ENCODE data around the gene VIM.

VIM gene

DNA sequence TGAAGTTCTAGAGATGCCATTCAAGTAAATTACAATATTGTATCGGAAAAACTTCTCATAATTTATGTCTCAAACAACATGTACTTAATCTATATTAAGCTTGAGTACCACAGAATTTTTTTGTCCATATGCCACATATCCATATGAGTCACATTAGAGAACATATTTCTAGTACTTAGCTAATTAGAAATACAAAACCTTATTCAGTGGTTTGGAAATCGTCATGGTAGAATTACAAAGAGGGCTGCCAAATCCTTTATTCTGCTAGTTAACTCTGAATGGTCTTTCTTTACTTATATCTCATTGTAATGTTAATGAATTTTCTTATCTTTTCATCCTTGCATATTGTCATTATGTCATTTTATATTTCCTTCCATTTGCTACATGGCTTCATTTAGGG is 9.0 kb upstream of the VIM start:
- DNase-seq (ENCODE audit: low read depth) = no peak
- TF ChIP-seq, protein P1, sequence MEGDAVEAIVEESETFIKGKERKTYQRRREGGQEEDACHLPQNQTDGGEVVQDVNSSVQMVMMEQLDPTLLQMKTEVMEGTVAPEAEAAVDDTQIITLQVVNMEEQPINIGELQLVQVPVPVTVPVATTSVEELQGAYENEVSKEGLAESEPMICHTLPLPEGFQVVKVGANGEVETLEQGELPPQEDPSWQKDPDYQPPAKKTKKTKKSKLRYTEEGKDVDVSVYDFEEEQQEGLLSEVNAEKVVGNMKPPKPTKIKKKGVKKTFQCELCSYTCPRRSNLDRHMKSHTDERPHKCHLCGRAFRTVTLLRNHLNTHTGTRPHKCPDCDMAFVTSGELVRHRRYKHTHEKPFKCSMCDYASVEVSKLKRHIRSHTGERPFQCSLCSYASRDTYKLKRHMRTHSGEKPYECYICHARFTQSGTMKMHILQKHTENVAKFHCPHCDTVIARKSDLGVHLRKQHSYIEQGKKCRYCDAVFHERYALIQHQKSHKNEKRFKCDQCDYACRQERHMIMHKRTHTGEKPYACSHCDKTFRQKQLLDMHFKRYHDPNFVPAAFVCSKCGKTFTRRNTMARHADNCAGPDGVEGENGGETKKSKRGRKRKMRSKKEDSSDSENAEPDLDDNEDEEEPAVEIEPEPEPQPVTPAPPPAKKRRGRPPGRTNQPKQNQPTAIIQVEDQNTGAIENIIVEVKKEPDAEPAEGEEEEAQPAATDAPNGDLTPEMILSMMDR (IDR thresholded peaks at IDR 0.05; ENCODE audit: low read depth, low read length, missing control alignments) = no peak
- no peak overlapping the region for H3K4me3 ChIP-seq (ENCODE audit: low read depth, low read length)

DNA sequence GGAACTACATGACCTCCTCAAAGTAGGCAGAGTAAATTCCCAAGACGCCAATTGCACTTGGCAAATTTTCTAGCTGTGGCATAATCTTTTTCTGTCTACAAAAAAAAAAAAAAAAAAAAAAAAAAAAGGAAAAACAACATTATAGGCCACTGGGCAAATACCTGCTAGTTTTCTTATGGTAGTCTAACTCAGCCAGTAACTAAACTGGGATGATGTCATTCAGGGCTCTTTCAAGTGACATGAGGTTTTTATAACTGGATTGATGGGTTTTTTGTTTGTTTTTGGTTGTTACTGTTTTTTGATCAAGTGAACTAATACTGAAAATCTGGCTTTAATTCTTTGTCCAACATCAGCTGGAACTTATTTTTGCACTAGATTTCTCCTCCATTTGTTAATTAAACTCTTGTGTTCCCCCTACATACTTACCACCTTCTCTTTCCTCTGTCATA is 7.4 kb upstream of the VIM start:
- no peak overlapping the region for H3K4me3 ChIP-seq (ENCODE audit: low read depth, low read length)
- TF ChIP-seq, protein P1 (IDR thresholded peaks at IDR 0.05; ENCODE audit: low read depth, low read length, missing control alignments) = no peak
- no peak for DNase-seq (ENCODE audit: low read depth)

DNA sequence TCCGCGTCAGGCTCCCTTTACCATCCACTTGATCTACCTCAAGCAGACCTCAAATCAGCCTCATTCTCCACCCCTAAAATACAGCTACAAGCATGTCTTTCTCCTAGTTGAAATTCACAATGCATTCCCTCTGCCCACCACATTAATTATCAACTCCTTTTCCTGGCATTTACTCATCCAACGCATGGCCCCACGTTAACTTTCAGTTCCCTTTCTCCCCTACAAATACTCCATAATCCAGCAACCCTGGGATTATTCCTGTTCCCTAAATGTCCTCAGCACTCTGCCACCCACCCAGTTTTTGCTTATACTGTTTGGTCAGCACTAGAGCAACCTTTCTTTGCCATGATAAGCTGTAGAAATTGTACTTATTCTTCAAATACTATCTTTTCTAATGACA is 5.7 kb upstream of the VIM start:
- TF ChIP-seq, protein P1 (IDR thresholded peaks at IDR 0.05; ENCODE audit: low read depth, low read length, missing control alignments) = no peak
- H3K4me3 ChIP-seq (ENCODE audit: low read depth, low read length) = no peak overlapping the region
- no peak for DNase-seq (ENCODE audit: low read depth)

DNA sequence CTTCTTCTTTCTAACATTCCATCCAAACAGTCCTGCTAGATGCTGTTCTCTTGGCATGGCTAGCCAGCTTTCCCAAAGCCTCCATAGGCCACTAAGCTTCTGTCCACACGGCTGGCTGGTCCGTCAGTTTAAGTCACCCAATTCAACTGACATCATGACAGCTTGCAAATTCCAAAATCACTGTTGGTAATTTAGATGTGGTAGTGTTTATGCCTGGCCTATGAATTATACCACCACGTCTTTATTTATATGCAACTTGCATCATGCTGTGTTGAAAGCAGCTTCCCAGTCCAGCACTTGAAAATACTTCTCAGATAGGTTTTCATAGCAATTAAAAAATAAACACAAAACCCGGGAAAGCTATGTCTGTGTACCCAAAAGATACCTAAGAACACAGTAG is 2.2 kb upstream of the VIM start:
- DNase-seq (ENCODE audit: low read depth) = no peak
- TF ChIP-seq, protein P1 (IDR thresholded peaks at IDR 0.05; ENCODE audit: low read depth, low read length, missing control alignments) = no peak
- no peak overlapping the region for H3K4me3 ChIP-seq (ENCODE audit: low read depth, low read length)

DNA sequence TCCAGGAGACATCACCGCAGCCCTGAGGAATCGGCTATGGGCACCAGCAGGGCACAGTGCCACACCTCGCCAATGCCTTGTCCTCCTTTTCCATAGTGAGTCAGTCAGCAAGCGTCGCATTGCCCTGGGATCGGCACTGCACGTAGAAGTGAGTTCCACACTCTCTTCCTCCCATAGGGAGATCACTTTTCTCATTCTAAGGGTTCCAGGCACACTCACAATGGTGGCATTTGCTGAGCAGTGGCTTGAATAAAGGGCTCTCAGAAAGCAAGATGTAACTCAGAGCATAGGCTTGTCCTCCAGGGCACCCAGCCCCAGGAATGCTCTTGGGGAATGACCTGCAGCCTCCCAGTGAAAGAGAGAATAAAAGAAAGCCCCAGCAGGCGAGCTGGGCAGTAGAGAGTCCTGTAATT is 1.1 kb upstream of the VIM start:
- TF ChIP-seq, protein P1 (IDR thresholded peaks at IDR 0.05; ENCODE audit: low read depth, low read length, missing control alignments) = no peak
- no peak for DNase-seq (ENCODE audit: low read depth)
- H3K4me3 ChIP-seq (ENCODE audit: low read depth, low read length) = no peak overlapping the region

DNA sequence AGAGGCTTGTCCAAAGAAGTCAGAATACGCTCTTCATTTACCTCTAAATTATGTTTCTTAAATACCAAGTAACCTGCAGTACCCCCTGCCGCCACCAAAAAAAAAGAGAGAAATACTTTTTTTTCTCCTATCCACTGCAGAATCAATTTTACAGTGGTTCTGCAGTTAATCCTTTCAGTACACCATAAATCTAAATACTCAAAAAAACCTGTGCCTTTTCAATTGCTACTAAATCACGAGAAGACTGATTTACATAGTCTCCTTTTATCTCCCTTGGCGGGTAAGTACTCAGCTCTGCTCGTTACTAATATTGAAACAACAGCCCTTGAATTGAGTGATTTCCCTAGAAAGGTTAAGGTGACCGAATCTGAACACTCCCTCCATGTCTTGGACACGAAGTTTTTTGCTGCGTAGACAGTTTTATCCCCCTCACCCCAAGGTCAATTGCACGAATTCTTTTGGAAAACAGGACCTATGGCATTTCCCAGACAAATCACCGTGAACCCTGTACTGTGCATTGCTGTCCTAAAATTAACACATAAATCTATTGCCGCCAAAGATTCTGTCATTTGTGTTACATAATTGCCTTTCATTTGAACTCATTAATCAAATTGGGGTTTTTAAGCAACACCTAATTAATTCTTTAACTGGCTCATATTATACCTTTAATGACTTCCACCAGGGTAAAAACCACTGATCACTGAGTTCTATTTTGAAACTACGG is 512 bp upstream of the VIM start:
- no peak for DNase-seq (ENCODE audit: low read depth)
- H3K4me3 ChIP-seq (ENCODE audit: low read depth, low read length) = peak overlapping the region; percentile 59
- TF ChIP-seq, protein P1 (IDR thresholded peaks at IDR 0.05; ENCODE audit: low read depth, low read length, missing control alignments) = peak; percentile 37

Data from GM12864 (cell line).